Measurements from ENCODE around the gene ANKRD65.

ANKRD65 gene

GRCh38 chr1:1442069-1442770 lies 21.1 kb upstream of the ANKRD65 start:
- DNase-seq (ENCODE audit: low read depth in 2 of 2): no peak

- peak; percentile 50 to 66 for DNase-seq (ENCODE audit: low read depth in 2 of 2)
Observed at GRCh38 chr1:1441002-1441888, 20.2 kb upstream of the ANKRD65 start.

- DNase-seq (ENCODE audit: low read depth in 2 of 2): no peak
Observed at GRCh38 chr1:1440262-1441001, 19.4 kb upstream of the ANKRD65 start.

- no peak for DNase-seq (ENCODE audit: low read depth in 2 of 2)
Observed at GRCh38 chr1:1439546-1440261, 18.6 kb upstream of the ANKRD65 start.

GRCh38 chr1:1438531-1439381 lies 17.7 kb upstream of the ANKRD65 start:
- no peak for DNase-seq (ENCODE audit: low read depth in 2 of 2)

- no peak for DNase-seq (ENCODE audit: low read depth in 2 of 2)
Observed at GRCh38 chr1:1437904-1438376, 16.9 kb upstream of the ANKRD65 start.

GRCh38 chr1:1437033-1437903 lies 16.2 kb upstream of the ANKRD65 start:
- DNase-seq (ENCODE audit: low read depth in 2 of 2): no peak

- DNase-seq (ENCODE audit: low read depth in 2 of 2): no peak
Observed at GRCh38 chr1:1436630-1437032, 15.6 kb upstream of the ANKRD65 start.

GRCh38 chr1:1435911-1436629 lies 15.0 kb upstream of the ANKRD65 start:
- DNase-seq (ENCODE audit: low read depth in 2 of 2): no peak

GRCh38 chr1:1435106-1435903 lies 14.2 kb upstream of the ANKRD65 start, which contains the start of gene VWA1:
Gene VWA1 (plus strand): TSS chr1:1435690. CDS start chr1:1435749, 59 bp downstream.
- peak; percentile 56 to 69 for DNase-seq (ENCODE audit: low read depth in 2 of 2)

GRCh38 chr1:1434824-1435105 lies 13.7 kb upstream of the ANKRD65 start:
- no peak for DNase-seq (ENCODE audit: low read depth in 2 of 2)

GRCh38 chr1:1434131-1434823 lies 13.2 kb upstream of the ANKRD65 start:
- DNase-seq (ENCODE audit: low read depth in 2 of 2): no peak

GRCh38 chr1:1433804-1434130 lies 12.7 kb upstream of the ANKRD65 start:
- DNase-seq (ENCODE audit: low read depth in 2 of 2): peak; percentile 40 to 41

GRCh38 chr1:1432951-1433803 lies 12.1 kb upstream of the ANKRD65 start:
- no peak for DNase-seq (ENCODE audit: low read depth in 2 of 2)

GRCh38 chr1:1432274-1432950 lies 11.3 kb upstream of the ANKRD65 start:
- no peak for DNase-seq (ENCODE audit: low read depth in 2 of 2)

- no peak for DNase-seq (ENCODE audit: low read depth in 2 of 2)
Observed at GRCh38 chr1:1431845-1432273, 10.8 kb upstream of the ANKRD65 start.
